HG03342 (cell line): ENCODE results near the gene RGPD4.
"Not testable (repeated sequence)": the region's sequence is repeated elsewhere in the genome, so short reads cannot be mapped to it uniquely, and the experiment has no call there.

Source experiments
- ATAC-seq: cut with Tn5 transposase; IDR thresholded peaks from one replicate; pipeline ENCODE4 v1.9.1; 2021; ENCODE audit warnings: mild to moderate bottlenecking, moderate library complexity; ENCODE audit not compliant: unreplicated experiment

The RGPD4 gene

GRCh38 chr2:107826749-107827148 is at the start of gene RGPD4:
Gene RGPD4 (plus strand): TSS chr2:107826892. CDS start chr2:107827014, 122 bp downstream.
- not testable (repeated sequence) for ATAC-seq

- ATAC-seq, result no peak
Measured at GRCh38 chr2:107777974-107778373, 48.7 kb upstream of the RGPD4 start.

- ATAC-seq, result no peak
Measured at GRCh38 chr2:107785756-107786155, 40.9 kb upstream of the RGPD4 start.

- no peak for ATAC-seq
Measured at GRCh38 chr2:107790837-107791236, 35.9 kb upstream of the RGPD4 start.

GRCh38 chr2:107801498-107801897 is 25.2 kb upstream of the RGPD4 start:
- no peak for ATAC-seq

GRCh38 chr2:107804608-107805498 is 21.8 kb upstream of the RGPD4 start:
- no peak for ATAC-seq

GRCh38 chr2:107806901-107807300 is 19.8 kb upstream of the RGPD4 start:
- ATAC-seq, result no peak

GRCh38 chr2:107807988-107808387 is 18.7 kb upstream of the RGPD4 start:
- ATAC-seq, result no peak

- no peak for ATAC-seq
Measured at GRCh38 chr2:107808959-107809358, 17.7 kb upstream of the RGPD4 start.

GRCh38 chr2:107809835-107810234 is 16.9 kb upstream of the RGPD4 start:
- no peak for ATAC-seq

GRCh38 chr2:107810734-107811133 is 16.0 kb upstream of the RGPD4 start:
- no peak for ATAC-seq

GRCh38 chr2:107811411-107811810 is 15.3 kb upstream of the RGPD4 start:
- no peak for ATAC-seq

GRCh38 chr2:107812006-107812405 is 14.7 kb upstream of the RGPD4 start:
- ATAC-seq, result no peak

GRCh38 chr2:107817378-107817777 is 9.3 kb upstream of the RGPD4 start:
- ATAC-seq, result no peak

- no peak for ATAC-seq
Measured at GRCh38 chr2:107822302-107822701, 4.4 kb upstream of the RGPD4 start.

- ATAC-seq, result no peak
Measured at GRCh38 chr2:107824451-107825205, 2.1 kb upstream of the RGPD4 start.

GRCh38 chr2:107825206-107825563 is 1.5 kb upstream of the RGPD4 start:
- no peak for ATAC-seq

- ATAC-seq, result not testable (repeated sequence)
Measured at GRCh38 chr2:107829514-107829913, 2.8 kb downstream of the RGPD4 start.

GRCh38 chr2:107833152-107833551 is 6.5 kb downstream of the RGPD4 start:
- not testable (repeated sequence) for ATAC-seq

GRCh38 chr2:107833618-107834017 is 6.9 kb downstream of the RGPD4 start:
- ATAC-seq, result not testable (repeated sequence)

GRCh38 chr2:107916121-107916520 is 89.4 kb downstream of the RGPD4 start:
- ATAC-seq, result not testable (repeated sequence)
